ENCODE data around the gene NRP2. TPM values are rescaled to one million over a fixed set of nuclear protein-coding genes. Genes with fewer than 3 reads are reported as not detected.

The NRP2 gene
- total RNA-seq, 1 donor from 2014 or later = 76.7 TPM

DNA sequence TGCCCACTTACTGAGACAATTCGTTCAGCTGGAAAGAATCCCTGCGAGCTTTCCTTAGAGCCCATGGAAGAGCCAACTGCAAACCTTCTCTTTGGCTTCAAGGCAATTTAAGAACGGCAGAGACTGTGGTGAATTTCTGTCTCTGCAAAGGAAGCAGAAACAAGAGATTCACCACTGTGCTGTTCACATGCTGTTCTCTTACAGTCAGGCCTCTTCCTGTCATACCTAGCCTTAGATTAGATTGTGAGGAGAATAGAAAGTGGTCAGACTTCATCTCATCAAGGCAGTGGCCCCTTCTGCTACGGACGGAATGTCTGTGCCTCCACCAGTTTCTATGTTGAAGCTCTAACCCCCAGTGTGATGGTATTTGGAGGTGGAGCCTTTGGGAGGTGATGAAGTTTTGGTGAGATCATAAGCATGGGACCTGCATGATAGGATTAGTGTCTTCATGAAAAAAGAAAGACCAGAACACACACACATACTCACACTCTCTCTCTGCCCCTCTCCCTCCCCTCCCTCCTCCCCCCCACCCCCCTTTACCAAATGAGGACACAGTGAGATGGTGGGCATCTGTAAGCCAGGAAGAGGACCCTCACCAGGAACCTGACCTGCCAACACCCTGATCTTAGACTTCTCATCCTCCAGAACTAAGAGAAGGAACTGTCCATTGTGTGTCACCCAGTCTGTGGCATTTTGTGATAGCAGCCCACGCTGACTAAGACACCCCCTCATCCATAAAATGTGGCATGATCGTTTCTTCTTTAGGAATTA lies 45.6 kb upstream of the NRP2 start:
- Histone ChIP-seq H4K20me1 (ENCODE audit: insufficient read depth, low read length) (no peaks in the 10 kb centered on the region), H3K9ac (ENCODE audit: low read length) (no peak overlapping the region), H3K36me3 (ENCODE audit: insufficient read depth, low read length) (no peaks in the 10 kb centered on the region), H3K27ac (ENCODE audit: low read depth, low read length) (no peak overlapping the region), H3K27me3 (ENCODE audit: insufficient read depth, low read length) (no peaks in the 10 kb centered on the region), H3K9me3 (ENCODE audit: insufficient read depth, low read depth, low read length) (no peaks in the 10 kb centered on the region), H3K79me2 (ENCODE audit: insufficient read depth, low read length) (no peaks in the 10 kb centered on the region), H3K4me3 (ENCODE audit: insufficient read depth, low read depth, low read length) (no peak overlapping the region), H3K4me2 (ENCODE audit: low read length) (no peak overlapping the region), H2AFZ (ENCODE audit: low read depth, low read length) (no peak overlapping the region), H3K4me1 (ENCODE audit: insufficient read depth, low read length) (no peaks in the 10 kb centered on the region)
- no peak for TF ChIP-seq EZH2 (IDR thresholded peaks at IDR 0.05; ENCODE audit: insufficient read depth, low read length)
- TF ChIP-seq, protein P1, sequence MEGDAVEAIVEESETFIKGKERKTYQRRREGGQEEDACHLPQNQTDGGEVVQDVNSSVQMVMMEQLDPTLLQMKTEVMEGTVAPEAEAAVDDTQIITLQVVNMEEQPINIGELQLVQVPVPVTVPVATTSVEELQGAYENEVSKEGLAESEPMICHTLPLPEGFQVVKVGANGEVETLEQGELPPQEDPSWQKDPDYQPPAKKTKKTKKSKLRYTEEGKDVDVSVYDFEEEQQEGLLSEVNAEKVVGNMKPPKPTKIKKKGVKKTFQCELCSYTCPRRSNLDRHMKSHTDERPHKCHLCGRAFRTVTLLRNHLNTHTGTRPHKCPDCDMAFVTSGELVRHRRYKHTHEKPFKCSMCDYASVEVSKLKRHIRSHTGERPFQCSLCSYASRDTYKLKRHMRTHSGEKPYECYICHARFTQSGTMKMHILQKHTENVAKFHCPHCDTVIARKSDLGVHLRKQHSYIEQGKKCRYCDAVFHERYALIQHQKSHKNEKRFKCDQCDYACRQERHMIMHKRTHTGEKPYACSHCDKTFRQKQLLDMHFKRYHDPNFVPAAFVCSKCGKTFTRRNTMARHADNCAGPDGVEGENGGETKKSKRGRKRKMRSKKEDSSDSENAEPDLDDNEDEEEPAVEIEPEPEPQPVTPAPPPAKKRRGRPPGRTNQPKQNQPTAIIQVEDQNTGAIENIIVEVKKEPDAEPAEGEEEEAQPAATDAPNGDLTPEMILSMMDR (IDR thresholded peaks at IDR 0.05; ENCODE audit: insufficient read depth, low read depth, low read length) = no peak
- Mint-ChIP-seq H3K9me3 (ENCODE audit: unreplicated experiment) (peaks cover 3% of the 10 kb centered on the region), H3K36me3 (ENCODE audit: low read depth, unreplicated experiment) (peaks cover 2% of the 10 kb centered on the region), H3K27me3 (ENCODE audit: low read depth, unreplicated experiment) (no peaks in the 10 kb centered on the region), H3K27ac (ENCODE audit: unreplicated experiment) (no peak overlapping the region), H3K4me1 (ENCODE audit: low read depth, unreplicated experiment) (no peaks in the 10 kb centered on the region), H3K4me3 (ENCODE audit: unreplicated experiment) (no peak overlapping the region)
- DNase-seq (ENCODE audit: low read depth) (no peak), FAIRE-seq (no peak)

DNA sequence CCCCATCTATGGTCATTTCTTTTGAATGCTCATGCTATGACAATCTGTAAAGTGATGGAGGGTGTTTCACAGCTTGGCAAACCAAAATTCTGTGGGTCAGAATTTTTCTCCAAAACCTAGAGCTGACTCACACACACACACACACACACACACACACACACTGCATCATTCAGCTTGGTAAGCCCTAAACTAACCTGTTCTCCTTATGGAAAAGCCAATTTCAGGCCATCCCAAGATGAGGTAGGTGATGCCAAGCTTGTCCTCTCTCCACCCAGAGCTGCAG lies 45.0 kb upstream of the NRP2 start:
- Histone ChIP-seq H3K79me2 (ENCODE audit: insufficient read depth, low read length) (no peaks in the 10 kb centered on the region), H3K4me3 (ENCODE audit: insufficient read depth, low read depth, low read length) (no peak overlapping the region), H3K9ac (ENCODE audit: low read length) (no peak overlapping the region), H3K27me3 (ENCODE audit: insufficient read depth, low read length) (no peaks in the 10 kb centered on the region), H3K36me3 (ENCODE audit: insufficient read depth, low read length) (no peaks in the 10 kb centered on the region), H4K20me1 (ENCODE audit: insufficient read depth, low read length) (no peaks in the 10 kb centered on the region), H3K27ac (ENCODE audit: low read depth, low read length) (no peak overlapping the region), H3K4me1 (ENCODE audit: insufficient read depth, low read length) (no peaks in the 10 kb centered on the region), H3K9me3 (ENCODE audit: insufficient read depth, low read depth, low read length) (no peaks in the 10 kb centered on the region), H3K4me2 (ENCODE audit: low read length) (no peak overlapping the region), H2AFZ (ENCODE audit: low read depth, low read length) (no peak overlapping the region)
- H3K27ac Mint-ChIP-seq (ENCODE audit: unreplicated experiment) = no peak overlapping the region
- no peak for FAIRE-seq
- H3K9me3 Mint-ChIP-seq (ENCODE audit: unreplicated experiment) = peaks cover 3% of the 10 kb centered on the region
- no peak overlapping the region for H3K4me3 Mint-ChIP-seq (ENCODE audit: unreplicated experiment)
- H3K36me3 Mint-ChIP-seq (ENCODE audit: low read depth, unreplicated experiment) = peaks cover 2% of the 10 kb centered on the region
- H3K27me3 Mint-ChIP-seq (ENCODE audit: low read depth, unreplicated experiment) = no peaks in the 10 kb centered on the region
- TF ChIP-seq, protein P1 (IDR thresholded peaks at IDR 0.05; ENCODE audit: insufficient read depth, low read depth, low read length) = no peak
- TF ChIP-seq EZH2 (IDR thresholded peaks at IDR 0.05; ENCODE audit: insufficient read depth, low read length) = no peak
- DNase-seq (ENCODE audit: low read depth) = no peak
- H3K4me1 Mint-ChIP-seq (ENCODE audit: low read depth, unreplicated experiment) = no peaks in the 10 kb centered on the region

DNA sequence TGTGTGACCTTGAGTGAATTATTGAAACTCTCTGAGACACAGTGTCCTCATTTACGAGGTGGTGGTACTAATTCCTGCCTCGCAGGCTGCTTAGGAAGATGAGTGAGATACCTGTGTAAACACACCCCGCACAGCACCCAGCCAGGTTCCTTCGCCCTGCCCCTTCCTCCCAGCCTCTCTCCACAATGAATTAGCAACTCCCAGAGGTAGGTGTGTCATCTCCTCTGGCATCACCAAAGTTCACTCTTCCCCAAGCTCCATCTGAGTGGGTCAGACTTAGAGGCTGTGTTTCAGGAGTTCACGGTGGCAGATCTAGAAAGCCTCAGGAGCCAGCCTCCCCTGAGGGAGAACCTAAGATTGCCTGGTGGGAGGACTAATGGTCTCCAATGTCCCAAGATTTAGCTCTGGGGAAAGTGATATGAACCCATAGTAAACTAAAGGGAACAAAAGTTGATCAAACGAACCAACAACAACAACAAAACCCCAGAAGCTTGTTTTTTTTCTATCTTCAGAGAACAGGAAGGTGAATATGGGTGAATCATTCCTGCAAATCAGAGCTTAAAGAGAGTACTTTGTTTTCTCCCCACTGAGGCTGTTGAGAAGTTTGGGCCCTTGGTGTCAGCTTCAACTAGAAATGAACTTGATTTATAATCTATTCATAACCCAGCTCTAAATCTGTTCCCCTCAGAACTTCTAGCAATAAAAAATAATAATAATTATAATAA lies 44.4 kb upstream of the NRP2 start:
- no peaks in the 10 kb centered on the region for H3K27me3 Mint-ChIP-seq (ENCODE audit: low read depth, unreplicated experiment)
- no peak for FAIRE-seq
- DNase-seq (ENCODE audit: low read depth) = no peak
- no peak overlapping the region for H3K9ac ChIP-seq (ENCODE audit: low read length)
- H3K4me1 Mint-ChIP-seq (ENCODE audit: low read depth, unreplicated experiment) = no peaks in the 10 kb centered on the region
- no peaks in the 10 kb centered on the region for H3K4me1 ChIP-seq (ENCODE audit: insufficient read depth, low read length)
- no peak overlapping the region for H2AFZ ChIP-seq (ENCODE audit: low read depth, low read length)
- H3K36me3 ChIP-seq (ENCODE audit: insufficient read depth, low read length) = no peaks in the 10 kb centered on the region
- H3K9me3 ChIP-seq (ENCODE audit: insufficient read depth, low read depth, low read length) = no peaks in the 10 kb centered on the region
- TF ChIP-seq EZH2 (IDR thresholded peaks at IDR 0.05; ENCODE audit: insufficient read depth, low read length) = no peak
- TF ChIP-seq, protein P1 (IDR thresholded peaks at IDR 0.05; ENCODE audit: insufficient read depth, low read depth, low read length) = no peak
- H3K4me2 ChIP-seq (ENCODE audit: low read length) = no peak overlapping the region
- H3K4me3 ChIP-seq (ENCODE audit: insufficient read depth, low read depth, low read length) = no peak overlapping the region
- H3K27ac Mint-ChIP-seq (ENCODE audit: unreplicated experiment) = no peak overlapping the region
- H3K27ac ChIP-seq (ENCODE audit: low read depth, low read length) = no peak overlapping the region
- H3K27me3 ChIP-seq (ENCODE audit: insufficient read depth, low read length) = no peaks in the 10 kb centered on the region
- peaks cover 2% of the 10 kb centered on the region for H3K36me3 Mint-ChIP-seq (ENCODE audit: low read depth, unreplicated experiment)
- no peaks in the 10 kb centered on the region for H3K79me2 ChIP-seq (ENCODE audit: insufficient read depth, low read length)
- H3K9me3 Mint-ChIP-seq (ENCODE audit: unreplicated experiment) = peaks cover 1% of the 10 kb centered on the region
- H3K4me3 Mint-ChIP-seq (ENCODE audit: unreplicated experiment) = no peak overlapping the region
- no peaks in the 10 kb centered on the region for H4K20me1 ChIP-seq (ENCODE audit: insufficient read depth, low read length)

Data from astrocyte (in vitro differentiated cells and primary cell).